HG03432 (cell line): Measurements from ENCODE around the gene SPIN2B.
"Not testable (repeated sequence)": the region's sequence is repeated elsewhere in the genome, so short reads cannot be mapped to it uniquely, and the experiment has no call there.

Source experiments
- ATAC-seq: cut with Tn5 transposase; IDR thresholded peaks from one replicate; pipeline ENCODE4 v1.9.1; 2021; ENCODE audit warnings: mild to moderate bottlenecking, moderate library complexity; ENCODE audit not compliant: unreplicated experiment

The SPIN2B gene

GRCh38 chrX:57121162-57121755, at the start of gene SPIN2B:
Gene SPIN2B (minus strand): TSS chrX:57121548.
- peak; percentile 100 for ATAC-seq

DNA sequence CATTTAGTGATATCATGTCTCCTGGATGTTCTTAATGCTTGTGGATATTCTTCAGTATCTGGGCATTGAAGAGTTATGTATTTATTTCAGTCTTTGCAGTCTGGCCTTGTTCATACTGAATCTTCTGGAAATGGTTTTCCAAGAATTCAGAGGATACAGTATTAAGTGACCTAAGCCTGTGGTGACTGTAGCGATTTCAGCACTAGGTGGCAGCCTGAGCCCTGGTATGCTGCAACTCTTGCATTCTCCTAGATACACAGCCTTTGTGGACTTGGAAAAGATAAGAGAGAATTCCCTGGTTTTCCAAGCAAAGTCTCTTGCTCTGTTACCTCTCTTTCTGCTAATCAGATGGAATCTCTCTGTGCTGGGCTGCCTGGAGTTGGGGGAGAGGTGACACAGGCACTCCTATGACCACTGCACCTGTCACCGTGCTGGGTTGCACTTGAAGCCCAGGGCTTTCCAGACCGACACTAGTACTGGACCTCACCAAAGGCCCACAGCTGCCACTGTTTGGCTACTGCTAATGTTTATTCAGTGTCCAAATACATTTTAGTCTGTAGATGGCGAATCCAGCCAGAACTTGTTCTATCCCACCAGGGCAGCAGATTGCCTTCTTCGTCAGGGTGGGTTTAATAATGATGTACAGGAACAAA, 35.2 kb upstream of the SPIN2B start:
- ATAC-seq: no peak

DNA sequence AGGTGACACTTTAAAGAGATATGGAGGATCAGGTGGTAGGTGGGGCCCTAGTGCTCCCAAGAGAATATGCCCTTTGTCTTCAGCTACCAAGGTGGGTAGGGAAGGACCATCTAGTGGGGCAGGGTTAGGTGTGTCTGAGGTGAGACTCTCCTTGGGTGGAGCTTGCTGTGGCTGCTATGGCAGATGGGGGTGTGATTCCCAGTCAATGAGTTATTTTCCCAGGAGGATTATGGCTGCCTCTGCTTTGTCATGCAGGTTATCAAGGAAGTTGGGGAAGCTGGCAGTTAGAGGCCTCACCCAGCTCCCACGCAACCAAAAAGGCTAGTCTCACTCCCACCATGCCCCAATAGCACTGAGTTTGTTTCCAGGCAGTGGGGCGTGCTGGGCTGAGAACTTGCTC, 33.8 kb upstream of the SPIN2B start:
- ATAC-seq: no peak

DNA sequence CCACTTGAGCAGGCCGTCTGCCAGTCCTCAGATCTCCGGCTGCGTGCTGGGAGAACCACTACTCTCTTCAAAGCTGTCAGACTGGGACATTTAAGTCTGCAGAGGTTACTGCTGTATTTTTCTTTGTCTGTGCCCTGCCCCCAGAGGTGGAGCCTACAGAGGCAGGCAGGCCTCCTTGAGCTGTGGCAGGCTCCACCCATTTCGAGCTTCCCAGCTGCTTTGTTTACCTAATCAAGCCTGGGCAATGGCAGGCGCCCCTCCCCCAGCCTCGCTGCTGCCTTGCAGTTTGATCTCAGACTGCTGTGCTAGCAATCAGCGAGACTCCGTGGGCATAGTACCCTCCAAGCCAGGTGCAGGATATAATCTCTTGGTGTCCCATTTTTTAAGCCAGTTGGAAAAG, 30.9 kb upstream of the SPIN2B start:
- ATAC-seq: not testable (repeated sequence)

GRCh38 chrX:57138674-57139073, 17.3 kb upstream of the SPIN2B start:
- ATAC-seq: no peak

- ATAC-seq: no peak
Measured at GRCh38 chrX:57137501-57137900, 16.2 kb upstream of the SPIN2B start.

GRCh38 chrX:57137073-57137472, 15.7 kb upstream of the SPIN2B start, which contains the start of gene SPIN2A:
Gene SPIN2A (minus strand): TSS chrX:57137397. CDS start chrX:57136597, 800 bp downstream.
- ATAC-seq: not testable (repeated sequence)

DNA sequence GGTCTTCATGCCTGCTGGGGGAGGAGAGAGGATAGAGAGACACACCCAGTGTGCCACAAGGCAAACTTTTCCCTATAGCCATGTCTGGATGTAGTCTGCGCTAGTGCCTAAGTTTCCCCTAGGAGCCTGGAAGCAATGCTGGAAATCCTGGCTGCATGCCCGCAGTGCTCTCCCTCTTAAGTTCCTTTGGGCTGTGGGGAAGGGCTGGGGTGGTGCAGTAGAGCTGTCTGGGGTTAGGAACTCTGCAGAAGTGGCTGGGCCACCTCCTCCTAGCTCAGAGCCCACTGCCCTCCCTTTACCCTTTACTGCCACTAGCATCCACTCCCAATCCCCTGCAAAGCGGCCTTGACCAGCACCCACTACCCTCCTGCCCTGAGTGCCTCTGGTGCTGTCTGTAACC, 15.2 kb upstream of the SPIN2B start:
- not testable (repeated sequence) for ATAC-seq

DNA sequence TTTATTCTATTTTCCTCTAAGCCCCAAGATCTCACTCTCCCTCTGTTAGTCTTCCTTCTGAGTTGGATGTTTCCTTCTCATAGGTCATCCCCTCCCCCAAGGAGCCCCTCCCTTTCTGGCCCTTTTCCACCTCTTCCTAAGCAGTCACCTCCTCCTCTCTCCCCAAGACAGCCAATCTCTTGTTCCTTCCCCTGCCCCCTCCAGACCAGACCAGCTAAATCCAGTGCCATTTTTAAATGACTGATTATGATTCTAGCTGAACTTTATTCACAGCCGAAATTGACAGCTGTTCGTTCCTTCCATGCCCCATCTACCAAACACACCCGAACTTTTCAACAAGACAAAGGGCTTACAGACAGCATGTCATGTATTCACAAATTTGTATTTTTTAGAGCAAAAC, 13.9 kb upstream of the SPIN2B start:
- no peak for ATAC-seq

GRCh38 chrX:57134702-57135101, 13.4 kb upstream of the SPIN2B start:
- no peak for ATAC-seq

DNA sequence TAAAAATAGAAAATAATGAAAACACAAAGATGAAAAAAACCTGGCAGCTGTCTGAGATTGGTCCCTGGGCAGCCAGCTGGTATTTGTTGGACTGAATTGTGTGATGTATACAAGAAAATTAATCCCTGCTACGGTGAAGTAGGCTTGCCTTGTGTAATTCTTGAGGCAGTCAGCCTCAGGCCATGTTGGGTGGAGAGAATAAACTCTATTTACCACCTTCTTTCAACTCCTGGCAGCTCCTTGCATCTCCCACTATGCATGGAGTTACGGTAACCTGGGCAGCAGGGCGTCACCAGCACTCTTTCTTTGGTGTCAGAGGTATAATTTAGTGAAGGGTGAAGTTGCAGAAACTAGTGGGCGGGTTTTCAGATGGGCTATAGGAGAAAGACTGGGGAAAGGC, 12.4 kb upstream of the SPIN2B start:
- no peak for ATAC-seq

DNA sequence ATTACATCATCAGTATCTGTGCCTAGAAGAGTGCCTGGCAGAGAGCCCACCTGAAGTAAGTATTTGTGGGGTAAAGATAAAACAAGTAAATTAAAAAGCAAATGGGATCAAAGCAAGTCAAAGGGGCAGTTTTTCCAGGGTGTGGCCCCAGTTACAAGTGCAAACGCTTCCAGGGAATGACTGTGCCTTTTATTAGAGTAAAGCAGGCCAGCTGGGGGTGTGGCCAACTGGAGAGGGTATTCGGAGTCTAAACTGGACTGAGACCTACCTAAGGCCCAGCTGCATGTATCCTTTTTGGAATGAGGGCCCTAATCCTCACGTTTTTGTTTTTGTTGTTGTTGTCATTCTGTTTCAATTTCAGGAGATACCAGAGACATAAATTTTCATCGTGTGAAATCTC, 11.9 kb upstream of the SPIN2B start:
- ATAC-seq: not testable (repeated sequence)

GRCh38 chrX:57132046-57132445, 10.7 kb upstream of the SPIN2B start:
- no peak for ATAC-seq

DNA sequence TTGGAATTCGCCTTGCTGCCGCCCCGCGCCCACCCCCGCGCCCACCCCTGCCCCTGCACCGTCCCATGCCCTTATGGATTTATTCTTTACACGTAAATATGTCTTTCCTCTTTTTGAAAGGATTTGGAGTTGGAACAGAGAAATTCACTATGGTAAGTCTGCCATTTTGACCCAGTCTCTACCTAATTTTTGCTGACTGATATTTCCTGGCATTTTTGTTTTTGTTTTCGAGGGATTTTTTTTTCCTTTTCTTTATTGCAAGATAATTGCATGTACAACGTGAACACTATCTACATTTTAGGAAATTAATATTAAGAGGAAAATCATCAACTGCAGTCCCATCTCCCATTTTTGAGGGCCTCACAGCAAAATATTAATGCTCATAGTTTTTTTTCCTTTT, 468 bp upstream of the SPIN2B start:
- no peak for ATAC-seq

GRCh38 chrX:57120619-57121161, 658 bp downstream of the SPIN2B start:
- ATAC-seq: not testable (repeated sequence)

GRCh38 chrX:57119416-57119815, 1.9 kb downstream of the SPIN2B start:
- ATAC-seq: no peak

DNA sequence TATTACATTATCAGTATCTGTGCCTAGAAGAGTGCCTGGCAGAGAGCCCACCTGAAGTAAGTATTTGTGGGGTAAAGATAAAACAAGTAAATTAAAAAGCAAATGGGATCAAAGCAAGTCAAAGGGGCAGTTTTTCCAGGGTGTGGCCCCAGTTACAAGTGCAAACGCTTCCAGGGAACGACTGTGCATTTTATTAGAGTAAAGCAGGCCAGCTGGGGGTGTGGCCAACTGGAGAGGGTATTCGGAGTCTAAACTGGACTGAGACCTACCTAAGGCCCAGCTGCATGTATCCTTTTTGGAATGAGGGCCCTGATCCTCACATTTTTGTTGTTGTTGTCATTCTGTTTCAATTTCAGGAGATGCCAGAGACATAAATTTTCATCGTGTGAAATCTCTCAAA, 3.8 kb downstream of the SPIN2B start:
- ATAC-seq: not testable (repeated sequence)

DNA sequence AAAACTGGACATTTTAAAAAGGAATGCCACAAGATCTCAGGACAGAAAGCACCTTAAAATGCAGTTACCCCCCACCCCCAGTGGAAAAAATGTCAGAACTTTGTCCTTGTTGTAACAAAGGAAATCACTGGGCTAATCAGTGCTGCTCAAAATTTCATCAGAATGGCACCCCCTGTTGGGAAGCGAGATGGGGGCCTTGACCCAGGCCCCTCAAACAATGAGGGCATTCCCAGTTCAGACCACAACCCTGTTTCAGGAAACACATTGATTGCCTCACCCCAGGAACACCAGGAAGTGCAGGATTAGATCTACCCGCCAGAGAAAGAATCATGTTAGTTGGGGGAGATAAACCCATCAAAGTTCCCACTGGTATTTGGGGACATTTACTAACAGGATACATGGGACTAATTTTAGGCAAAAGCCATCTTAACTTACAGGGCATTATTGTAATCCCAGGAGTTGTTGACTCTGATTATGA, 16.4 kb downstream of the SPIN2B start:
- no peak for ATAC-seq

GRCh38 chrX:57104406-57104805, 16.9 kb downstream of the SPIN2B start:
- no peak for ATAC-seq

DNA sequence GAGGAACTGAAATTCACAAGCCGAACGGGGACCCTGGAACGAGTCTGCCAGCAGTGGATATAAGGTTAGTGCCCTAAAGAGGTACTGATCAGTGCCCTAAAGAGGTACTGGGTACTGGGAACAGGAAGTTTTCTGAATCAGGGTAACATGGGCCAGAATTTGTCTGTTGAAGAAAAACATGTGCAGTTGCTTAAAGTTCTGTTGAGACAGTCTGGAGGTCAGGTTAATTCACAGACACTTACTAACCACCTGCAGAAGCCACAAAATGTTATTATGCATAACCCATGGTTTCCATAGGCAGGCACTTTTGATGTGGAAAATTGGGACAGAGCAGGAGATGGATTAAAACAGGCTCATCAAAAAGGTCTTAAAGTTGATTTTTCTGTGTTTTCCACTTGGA, 17.9 kb downstream of the SPIN2B start:
- ATAC-seq: no peak

DNA sequence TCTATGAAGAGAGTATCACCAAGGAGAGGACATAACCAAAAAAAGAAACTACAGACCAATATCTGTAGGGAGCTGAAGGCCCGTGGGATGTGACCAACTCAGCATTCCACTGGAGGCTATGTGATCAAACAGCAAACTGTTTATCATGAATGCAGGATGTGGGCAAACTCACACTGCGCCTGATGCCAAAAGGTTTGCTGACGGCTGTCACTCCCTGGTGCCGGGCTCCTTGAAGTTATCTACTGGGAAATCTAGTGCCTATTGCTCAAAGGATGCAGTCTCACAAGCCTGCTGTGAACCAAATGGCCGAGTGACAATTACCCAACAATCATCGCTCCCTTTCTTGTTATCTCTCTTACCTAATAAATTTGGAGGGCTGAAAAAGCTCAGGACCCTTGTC, 18.4 kb downstream of the SPIN2B start:
- not testable (repeated sequence) for ATAC-seq

DNA sequence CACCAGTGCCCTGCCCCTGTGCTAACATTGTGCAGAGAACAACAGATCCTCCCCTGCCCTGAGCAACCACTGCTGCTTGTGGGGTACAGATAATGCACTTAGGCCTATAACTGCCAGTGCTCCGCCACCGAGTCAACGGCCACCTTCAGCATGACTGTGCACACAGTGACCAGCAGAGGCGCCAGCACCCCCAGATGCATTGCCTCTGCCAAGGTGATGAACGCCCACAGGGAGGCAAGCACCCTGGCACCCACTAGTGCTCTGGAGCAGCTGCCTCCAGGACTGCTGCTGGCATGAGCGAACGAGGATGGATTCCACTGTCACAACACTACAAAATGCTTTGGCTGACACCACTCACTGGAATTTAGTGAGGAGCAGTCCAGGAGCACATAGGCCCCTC, 38.2 kb downstream of the SPIN2B start:
- no peak for ATAC-seq
